Measurements from ENCODE around the gene RBBP8NL.

Gene RBBP8NL

GRCh38 chr20:62427172-62428001, at the start of gene RBBP8NL:
TSS of gene RBBP8NL (minus strand) at chr20:62427539. CDS start at chr20:62419647, 7,892 bp downstream.
- no peak for DNase-seq

DNA sequence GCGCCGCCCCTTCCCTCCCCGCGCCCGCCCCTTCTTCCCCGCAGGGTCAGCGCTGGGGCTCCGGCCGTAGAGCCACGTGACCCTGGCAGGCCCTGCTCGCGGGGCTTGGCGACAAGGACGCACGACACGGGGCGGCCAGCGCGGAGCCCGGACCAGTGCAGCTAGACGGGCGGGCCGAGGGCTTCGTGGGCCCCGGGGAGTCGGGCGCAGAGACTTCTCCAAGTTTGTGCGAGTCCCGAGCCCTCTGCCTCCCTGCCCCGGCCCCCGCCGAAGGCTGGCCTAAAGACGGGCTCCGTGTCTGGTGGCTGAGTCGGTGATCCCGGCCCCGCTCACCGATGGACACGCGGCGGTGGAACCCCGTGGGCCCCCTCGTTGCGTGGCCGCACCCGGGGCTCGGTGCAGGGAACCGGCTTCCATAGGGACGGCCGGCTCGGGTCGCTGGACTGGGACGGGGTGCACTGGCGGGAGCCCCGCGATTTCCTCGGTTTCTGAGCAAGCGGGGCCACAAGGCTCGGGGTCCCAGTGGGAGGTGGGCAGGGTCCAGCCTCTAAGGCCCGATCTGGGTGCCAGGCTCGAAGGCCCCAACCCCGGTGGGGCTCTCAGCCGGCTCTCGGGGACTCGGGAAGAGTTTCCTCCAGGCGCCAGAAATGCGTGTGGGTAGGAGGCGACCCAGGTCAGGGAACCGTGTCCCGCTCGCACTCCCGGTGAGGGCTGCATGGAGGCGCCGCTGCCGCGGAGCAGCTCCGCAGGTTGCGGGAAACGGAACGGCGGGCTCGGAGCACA, 48.9 kb upstream of the RBBP8NL start:
- no peak for DNase-seq

- no peak for DNase-seq
These were observed 48.4 kb upstream of the RBBP8NL start, which contains the start of gene GATA5 for GRCh38 chr20:62475772-62476055. TSS of gene GATA5 (minus strand) at chr20:62475995. CDS start at chr20:62475521, 474 bp downstream.

- DNase-seq, result no peak
These were observed 47.9 kb upstream of the RBBP8NL start for GRCh38 chr20:62475027-62475771.

GRCh38 chr20:62474604-62475026, 47.3 kb upstream of the RBBP8NL start:
- DNase-seq, result no peak

- no peak for DNase-seq
These were observed 46.6 kb upstream of the RBBP8NL start for GRCh38 chr20:62473717-62474603.

- DNase-seq, result no peak
These were observed 45.7 kb upstream of the RBBP8NL start for GRCh38 chr20:62472941-62473585.

- no peak for DNase-seq
These were observed 45.0 kb upstream of the RBBP8NL start for GRCh38 chr20:62472138-62472940.

GRCh38 chr20:62470459-62470858, 43.1 kb upstream of the RBBP8NL start:
- DNase-seq, result no peak

GRCh38 chr20:62470001-62470400, 42.7 kb upstream of the RBBP8NL start:
- DNase-seq, result no peak

DNA sequence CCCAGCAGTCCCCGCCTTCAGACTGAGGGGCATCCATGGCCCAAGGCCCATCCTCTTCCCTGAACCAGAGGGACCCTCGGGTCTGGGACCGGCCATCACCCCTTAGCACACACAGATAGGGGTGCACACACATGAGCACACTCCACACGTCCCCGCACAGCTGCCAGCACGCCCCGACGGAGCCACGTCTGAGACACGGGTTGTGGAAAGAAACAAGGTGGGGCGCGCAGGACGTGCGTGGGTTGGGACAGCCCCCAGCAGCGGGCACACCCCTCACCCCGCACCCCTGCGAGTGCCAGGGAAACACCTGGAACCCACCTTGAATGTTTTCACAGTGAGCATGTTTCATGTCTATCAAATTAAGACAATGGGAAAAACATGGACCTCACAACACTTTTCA, 42.0 kb upstream of the RBBP8NL start:
- no peak for DNase-seq

DNA sequence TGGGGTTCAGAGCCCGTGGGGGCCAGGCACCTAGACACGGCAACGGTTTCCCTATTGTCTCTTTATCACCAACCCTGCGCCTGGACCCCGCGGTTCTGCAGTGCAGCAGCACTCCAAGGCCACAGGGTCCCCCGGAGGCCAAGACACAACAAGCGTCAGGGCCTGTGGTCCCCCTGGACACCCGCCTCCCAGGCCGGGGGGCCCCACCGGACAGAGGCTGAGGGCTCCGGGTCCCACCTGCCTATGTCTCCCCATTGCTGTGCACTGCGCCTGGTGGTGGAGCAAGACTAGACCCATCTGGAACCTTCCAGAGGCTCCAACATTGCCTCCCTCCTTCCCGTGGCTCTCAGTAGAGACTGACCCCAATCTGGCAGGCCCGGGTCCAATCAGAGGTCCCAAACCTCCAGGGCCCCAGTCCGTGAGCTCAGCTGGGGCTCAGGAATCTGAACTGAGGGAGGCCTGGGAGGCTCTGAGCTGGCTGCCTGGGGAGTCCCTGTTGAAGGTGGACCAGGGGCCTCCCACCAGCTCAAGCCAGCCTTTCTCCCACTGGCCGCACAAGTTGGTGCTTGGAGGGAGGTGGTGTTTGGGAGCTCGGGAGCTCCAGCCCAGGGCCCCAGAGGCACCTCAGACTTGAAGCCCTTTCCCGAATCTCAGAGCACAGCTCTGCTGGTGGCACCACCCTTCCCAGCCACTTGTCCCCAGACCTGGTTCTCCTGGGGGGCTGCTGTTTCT, 39.6 kb upstream of the RBBP8NL start:
- DNase-seq, result no peak

DNA sequence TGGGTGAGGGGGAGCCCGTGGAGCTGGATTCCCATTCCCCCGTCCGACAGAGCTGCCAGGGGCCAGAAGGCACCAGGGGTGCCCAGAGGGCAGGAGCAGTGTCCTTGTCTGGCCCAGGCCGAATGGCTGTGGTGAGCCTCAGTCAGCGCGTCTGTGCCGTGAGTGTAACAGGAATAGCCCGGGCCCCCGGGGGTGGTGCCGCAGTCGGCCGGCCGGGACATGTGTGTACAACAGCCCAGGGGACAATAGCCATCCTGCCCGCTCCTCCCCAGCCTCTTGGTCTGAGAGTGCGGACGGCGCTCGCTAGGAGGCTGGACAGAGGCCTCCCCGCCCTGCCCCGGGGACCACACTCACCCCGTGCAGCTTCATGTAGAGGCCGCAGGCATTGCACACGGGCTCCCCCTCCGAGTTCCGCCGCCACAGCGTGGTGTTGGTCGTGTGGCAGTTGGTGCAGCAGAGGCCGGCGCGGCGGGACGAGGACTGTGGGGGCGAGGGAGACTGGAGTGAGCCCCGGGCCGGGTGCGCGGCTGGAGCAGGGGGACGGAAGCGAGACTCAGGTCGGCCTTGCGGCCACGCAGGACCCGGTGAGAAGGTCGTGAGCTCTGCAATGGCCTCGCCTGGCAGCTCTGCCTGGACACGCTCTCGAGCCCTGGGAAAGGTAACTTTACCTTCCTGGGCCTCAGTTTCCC, 38.9 kb upstream of the RBBP8NL start:
- DNase-seq, result no peak

DNA sequence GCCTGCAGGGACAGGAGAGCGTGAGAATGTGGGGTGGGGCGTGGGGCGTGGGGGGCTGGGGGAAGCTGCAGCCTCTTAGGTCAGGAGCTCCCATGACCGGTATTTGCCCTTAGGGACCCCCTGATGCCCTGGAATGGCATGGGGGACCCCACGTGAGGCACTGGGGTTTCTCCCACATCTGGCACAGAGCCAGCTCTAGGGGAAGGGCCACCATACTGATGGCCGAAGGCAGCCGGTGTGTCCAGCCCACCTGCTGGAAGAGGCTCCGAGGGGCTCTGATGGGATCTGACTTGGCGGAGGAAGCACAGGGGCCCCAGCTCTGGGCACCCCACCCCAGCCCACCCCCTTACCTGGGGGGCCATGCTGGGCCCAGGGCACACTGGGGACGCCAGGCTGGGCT, 37.7 kb upstream of the RBBP8NL start:
- no peak for DNase-seq

- no peak for DNase-seq
These were observed 37.1 kb upstream of the RBBP8NL start for GRCh38 chr20:62464425-62464770.

GRCh38 chr20:62463651-62464424, 36.5 kb upstream of the RBBP8NL start:
- no peak for DNase-seq

DNA sequence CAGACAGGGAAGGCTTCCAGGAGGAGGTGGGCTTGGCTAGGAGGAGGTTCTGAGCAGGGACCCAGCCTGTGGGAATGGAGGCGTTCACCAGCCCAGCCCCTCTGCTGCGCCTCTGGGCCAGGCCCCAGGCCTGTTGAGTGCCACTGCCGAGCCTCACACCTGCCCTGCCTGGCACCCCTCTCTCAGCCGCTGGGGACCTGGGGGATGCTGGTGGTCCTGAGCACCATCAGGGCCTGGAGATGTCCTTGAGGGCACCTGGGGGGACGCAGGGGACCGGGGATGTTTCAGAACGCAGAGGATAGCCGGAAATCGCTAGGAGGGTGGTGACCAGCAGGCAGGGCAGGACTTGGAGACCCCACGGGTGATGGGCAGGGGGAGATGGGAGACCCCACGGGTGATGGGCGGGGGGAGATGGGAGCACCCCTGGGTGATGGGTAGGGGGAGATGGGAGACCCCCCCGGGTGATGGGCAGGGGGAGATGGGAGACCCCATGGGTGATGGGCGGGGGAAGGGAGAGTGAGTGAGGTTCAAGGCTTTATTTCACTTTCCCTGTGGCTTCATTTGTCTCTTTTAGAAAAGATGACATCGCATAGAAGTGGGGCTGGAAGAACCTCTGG, 35.7 kb upstream of the RBBP8NL start:
- no peak for DNase-seq

GRCh38 chr20:62461834-62462233, 34.5 kb upstream of the RBBP8NL start:
- DNase-seq, result no peak

Measured in stimulated activated CD8-positive, alpha-beta memory T cell treated with anti-CD3 and anti-CD28 coated beads, Interleukin-4, amount 100 ng/mL, for 48 hours (primary cell).